ENCODE data around the gene PKDCC. TPM values are rescaled to one million over a fixed set of nuclear protein-coding genes. Genes with fewer than 3 reads are reported as not detected.

The PKDCC gene
- total and polyA plus RNA-seq, 10 of the 15 experiments (the other 5 are each of a cell fraction or from before 2014, with no cell fraction given) = 0.13 to 10.2 (median 2.3) TPM

GRCh38 chr2:42098571-42099437, 51.0 kb downstream of the PKDCC start (continued):
- no peak for TF ChIP-seq PRDM15 (CRISPR knock-in tag; IDR thresholded peaks at IDR 0.05)
- no peak for TF ChIP-seq HSF1 (IDR thresholded peaks at IDR 0.05; ENCODE audit: low read depth, low read length)
- no peak for TF ChIP-seq EGR1 (IDR thresholded peaks at IDR 0.05; ENCODE audit: borderline replicate concordance in 1 of 2, low read depth in 2 of 2, low read length in 2 of 2)
- no peak for TF ChIP-seq CEBPZ (IDR thresholded peaks at IDR 0.05; ENCODE audit: low read depth, low read length)
- no peak for TF ChIP-seq ZBED1 (IDR thresholded peaks at IDR 0.05; ENCODE audit: borderline replicate concordance)
- no peak for TF ChIP-seq NR2C2 (IDR thresholded peaks at IDR 0.05; ENCODE audit: borderline replicate concordance, control insufficient read depth, insufficient read length, low read depth)
- peak; percentile 24; the same call in 1 of the 2 replicates for TF ChIP-seq ZNF687 (IDR thresholded peaks at IDR 0.05)
- TF ChIP-seq HCFC1 (IDR thresholded peaks at IDR 0.05; ENCODE audit: low read length) = no peak
- TF ChIP-seq PBX3 (IDR thresholded peaks at IDR 0.05; ENCODE audit: insufficient replicate concordance, low read depth, low read length) = no peak
- peak in 1 of 3 experiments; percentile 21; a peak in 3 of 6 replicates for TF ChIP-seq CTCF (IDR thresholded peaks at IDR 0.05 in 2 of 3, conservative IDR thresholded peaks at IDR 0.05 in 1 of 3; ENCODE audit: control insufficient read depth in 2 of 3, extremely low read depth in 1 of 3, insufficient read depth in 1 of 3, low read depth in 3 of 3, low read length in 3 of 3)
